Myocyte (in vitro differentiated cells): ENCODE data around the gene SLC25A11. TPM values are rescaled to one million over a fixed set of nuclear protein-coding genes. Genes with fewer than 3 reads are reported as not detected.
"Not testable (repeated sequence)": the region's sequence is repeated elsewhere in the genome, so short reads cannot be mapped to it uniquely, and the experiment has no call there.

Experiments
- DNase-seq: peaks from one replicate; pipeline ENCODE4 v3.0.0-alpha.2; 2012; ENCODE audit warnings: low read depth
- total RNA-seq: library from RNA; depleted of rRNA; stranded (reverse); fragments of >200 nt; gene quantifications from 2 replicates; pipeline ENCODE4 v1.2.3, GENCODE V29; 2014

The SLC25A11 gene
- total RNA-seq, 1 donor from 2014 or later: 87.4 TPM

DNA sequence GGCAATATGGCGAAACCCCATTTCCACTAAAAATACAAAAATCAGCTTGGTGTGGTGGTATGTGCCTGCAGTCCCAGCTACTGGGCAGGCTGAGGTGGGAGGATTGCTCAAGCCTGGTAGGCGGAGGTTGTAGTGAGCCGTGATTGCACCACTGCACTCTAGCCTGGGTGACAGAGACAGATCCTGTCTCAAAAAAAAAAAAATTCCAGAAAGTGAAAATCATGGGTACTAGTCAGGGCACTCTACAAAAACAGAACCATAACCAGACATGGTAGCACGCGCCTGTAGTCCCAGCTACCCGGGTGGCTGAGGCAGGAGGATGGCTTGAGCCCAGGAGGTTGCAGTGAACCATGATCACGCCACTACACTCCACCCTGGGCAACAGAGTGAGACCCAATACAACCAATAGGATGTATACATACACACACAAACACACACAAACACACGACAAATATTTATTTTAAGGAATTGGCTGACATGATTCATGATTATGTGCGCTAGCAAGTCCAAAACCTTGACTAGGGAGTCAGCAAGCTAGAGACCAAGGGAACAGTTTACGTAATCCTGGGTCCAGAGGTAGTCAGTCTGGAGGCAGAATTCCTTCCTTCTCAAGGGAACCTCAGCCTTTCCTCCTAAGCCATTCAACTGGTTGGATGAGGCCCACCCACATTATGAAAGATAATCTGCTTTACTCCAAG, 19.3 kb downstream of the SLC25A11 start:
- DNase-seq: no peak

DNA sequence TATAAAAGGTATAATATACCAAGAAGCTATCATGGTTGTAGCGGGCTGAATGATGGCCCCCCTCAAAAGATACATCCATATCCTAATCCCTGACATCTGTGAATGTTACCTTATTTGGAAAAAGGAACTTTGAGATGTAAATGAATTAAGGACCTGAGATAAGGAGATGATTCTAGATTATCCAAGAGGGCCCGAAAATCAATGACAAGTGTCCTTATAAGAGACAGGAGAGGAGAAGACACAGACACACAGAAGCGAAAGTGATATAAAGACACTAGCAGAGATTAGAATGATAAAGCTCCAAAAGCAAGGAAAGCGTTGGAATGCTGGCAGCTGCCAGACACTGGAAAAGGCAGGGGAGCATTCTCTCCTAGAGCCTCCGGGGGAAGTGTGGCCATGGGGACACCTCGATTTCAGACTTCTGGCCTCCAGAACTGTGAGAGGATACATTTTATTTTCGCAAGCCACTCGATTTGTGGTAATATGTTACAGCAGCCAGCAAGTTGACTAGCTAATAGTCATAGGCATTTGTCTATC, 20.3 kb downstream of the SLC25A11 start:
- no peak for DNase-seq

- not testable (repeated sequence) for DNase-seq
Measured at GRCh38 chr17:4914551-4914950, 25.3 kb downstream of the SLC25A11 start.

DNA sequence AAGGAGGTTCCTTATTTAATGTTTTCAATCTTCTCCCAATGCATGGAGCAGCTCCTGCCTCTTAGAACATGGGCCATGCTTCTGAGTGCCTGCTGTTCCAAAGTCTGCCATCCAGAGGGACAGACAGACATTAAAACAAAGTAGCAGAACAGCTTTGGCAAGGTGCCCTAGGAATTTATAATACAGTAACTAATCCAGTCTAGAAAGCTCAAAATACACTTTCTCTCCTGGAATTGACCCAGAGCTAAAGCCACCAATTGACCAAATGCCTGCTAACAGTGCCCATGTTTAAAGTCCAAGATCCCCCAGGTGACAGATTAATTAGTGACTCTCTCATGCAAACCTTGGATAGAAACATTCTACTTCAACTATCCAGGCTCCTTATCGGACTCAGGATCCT, 25.9 kb downstream of the SLC25A11 start:
- peak; percentile 49 for DNase-seq

GRCh38 chr17:4908711-4909496, 30.9 kb downstream of the SLC25A11 start:
- DNase-seq: peak; percentile 98

- peak; percentile 20 for DNase-seq
Measured at GRCh38 chr17:4908301-4908700, 31.5 kb downstream of the SLC25A11 start.

GRCh38 chr17:4906642-4907041, 33.2 kb downstream of the SLC25A11 start:
- not testable (repeated sequence) for DNase-seq

DNA sequence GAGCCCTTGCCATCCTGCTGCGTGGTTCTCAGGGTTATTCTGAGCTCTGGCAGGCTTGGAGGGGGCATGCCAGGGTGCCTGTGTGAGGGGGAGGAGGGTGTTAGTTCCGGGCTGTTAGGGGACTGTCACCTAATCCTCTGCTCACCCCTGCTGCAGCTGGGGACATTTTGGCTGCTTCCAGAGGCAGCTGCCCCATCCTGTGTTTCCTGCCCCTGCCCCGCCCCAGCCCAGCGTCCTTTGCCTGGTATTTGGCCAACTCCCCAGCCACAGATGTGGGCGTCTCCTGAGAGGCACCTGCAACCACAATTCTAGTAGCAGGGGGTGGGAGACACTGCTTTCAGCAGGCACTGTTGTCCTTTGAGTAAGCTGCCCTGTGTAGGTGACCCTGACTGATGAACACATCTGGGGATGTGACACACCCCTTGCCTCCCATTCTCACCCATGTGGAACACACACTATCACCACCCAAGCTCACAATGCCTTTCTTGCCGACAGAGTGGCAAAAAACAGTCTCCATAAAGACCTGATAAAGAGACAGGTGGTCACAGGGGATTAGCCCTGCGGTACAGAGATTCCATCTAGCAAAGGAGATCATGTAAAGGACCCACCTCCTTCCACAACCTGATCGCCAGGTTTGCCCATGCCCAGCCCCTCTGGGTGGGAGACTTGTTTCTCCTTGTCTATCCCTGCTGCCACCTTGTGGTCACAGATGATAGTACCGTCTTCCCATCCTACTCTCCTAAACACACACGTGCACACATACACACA, 36.6 kb downstream of the SLC25A11 start, which contains the start of gene CHRNE:
CHRNE (minus strand) TSS at position 48 of the 768 bp plus-strand sequence; CDS start at position 13, 35 bp downstream.
- DNase-seq: peak; percentile 67

GRCh38 chr17:4902540-4902939, 37.3 kb downstream of the SLC25A11 start:
- no peak for DNase-seq

DNA sequence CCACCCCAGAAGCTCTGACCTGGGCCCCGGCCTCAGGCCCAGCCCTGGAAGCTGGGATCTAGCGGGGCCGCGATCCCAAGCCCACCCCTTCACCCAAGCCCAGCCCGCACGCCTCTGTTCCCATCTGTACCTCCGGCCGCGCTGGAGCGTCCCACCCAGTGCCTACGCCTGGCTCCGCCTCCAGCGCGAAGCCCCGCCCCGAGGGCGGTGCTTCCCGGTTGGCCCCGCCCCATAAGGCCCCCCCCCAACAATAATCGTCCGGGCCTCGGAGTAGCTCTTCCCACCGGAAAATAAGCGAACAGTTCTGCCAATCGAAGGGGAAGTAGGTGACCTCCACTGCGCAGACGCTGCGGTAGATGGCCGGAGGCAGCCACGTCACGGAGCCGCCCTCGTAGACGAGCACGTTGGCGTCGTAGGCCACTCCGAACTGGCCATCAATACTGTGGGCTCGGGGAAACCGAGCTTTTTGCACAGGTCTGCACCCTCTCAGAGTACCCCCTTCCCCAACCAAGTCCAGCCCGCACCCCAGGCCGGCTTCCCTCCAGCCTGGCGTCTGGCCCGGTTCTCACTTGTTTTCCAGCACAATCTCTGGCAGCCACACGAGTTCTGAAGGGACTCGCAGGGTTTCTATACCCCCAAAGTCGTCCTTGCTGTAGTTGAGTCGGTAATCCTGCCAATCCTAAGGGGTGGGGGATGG, 38.0 kb downstream of the SLC25A11 start:
- DNase-seq: no peak

- no peak for DNase-seq
Measured at GRCh38 chr17:4901108-4901647, 38.7 kb downstream of the SLC25A11 start.

GRCh38 chr17:4900231-4901107, 39.4 kb downstream of the SLC25A11 start:
- DNase-seq: no peak

DNA sequence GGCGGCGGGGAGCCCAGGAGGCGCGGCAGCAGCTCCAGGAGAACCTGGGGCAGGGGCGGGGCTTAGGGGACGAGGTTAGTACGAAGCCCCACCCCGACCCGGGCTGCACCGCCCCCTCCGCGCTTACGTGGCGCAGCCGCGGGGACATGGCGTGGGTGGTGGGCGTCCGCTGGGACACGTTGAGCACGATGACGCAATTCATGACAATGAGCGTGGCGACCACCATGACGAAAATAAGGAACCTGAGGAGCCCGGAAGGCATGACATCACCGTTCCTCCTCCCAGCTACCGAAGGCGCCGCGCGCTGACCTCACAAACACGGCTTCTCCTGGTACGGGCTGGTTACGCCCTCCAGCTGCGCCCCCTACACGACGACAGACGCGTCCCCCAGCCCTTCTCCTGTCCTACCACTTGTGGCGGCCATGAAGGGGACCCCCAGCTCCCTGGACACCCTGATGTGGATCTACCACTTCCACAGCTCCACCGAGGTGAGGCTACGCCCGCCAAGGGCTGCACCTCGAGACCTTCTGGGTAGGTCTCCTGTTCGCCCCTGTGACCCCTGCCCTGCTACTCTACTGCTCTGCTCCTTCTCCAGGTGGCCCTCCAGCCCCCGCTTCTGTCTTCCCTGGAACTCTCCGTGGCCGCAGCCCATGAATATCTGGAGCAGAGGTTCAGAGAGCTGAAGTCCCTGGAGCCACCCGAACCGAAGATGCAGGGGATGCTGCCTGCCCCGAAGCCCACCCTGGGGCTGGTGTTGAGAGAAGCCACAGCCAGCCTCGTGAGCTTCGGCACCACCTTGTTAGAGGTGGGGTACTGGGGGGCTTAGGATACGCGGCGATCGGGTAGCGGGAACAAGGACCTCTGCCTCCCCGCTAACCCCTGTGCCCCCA, 40.3 kb downstream of the SLC25A11 start, which contains the start of gene C17orf107:
C17orf107 (plus strand) TSS at position 196 of the 890 bp plus-strand sequence; CDS start at position 423, 227 bp downstream.
- DNase-seq: no peak

- DNase-seq: no peak
Measured at GRCh38 chr17:4898927-4899326, 40.9 kb downstream of the SLC25A11 start.

GRCh38 chr17:4898351-4898750, 41.5 kb downstream of the SLC25A11 start:
- DNase-seq: no peak

- no peak for DNase-seq
Measured at GRCh38 chr17:4897785-4898184, 42.1 kb downstream of the SLC25A11 start.

DNA sequence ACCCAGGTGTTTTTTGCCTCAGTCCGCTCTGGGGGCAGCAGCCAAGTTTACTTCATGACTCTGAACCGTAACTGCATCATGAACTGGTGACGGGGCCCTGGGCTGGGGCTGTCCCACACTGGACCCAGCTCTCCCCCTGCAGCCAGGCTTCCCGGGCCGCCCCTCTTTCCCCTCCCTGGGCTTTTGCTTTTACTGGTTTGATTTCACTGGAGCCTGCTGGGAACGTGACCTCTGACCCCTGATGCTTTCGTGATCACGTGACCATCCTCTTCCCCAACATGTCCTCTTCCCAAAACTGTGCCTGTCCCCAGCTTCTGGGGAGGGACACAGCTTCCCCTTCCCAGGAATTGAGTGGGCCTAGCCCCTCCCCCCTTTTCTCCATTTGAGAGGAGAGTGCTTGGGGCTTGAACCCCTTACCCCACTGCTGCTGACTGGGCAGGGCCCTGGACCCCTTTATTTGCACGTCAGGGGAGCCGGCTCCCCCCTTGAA, 42.6 kb downstream of the SLC25A11 start:
- no peak for DNase-seq
